ENCODE data around the gene CEBPE. TPM values are rescaled to one million over a fixed set of nuclear protein-coding genes. Genes with fewer than 3 reads are reported as not detected.

CEBPE gene
- total RNA-seq, 1 experiment from 2014 or later = not detected

DNA sequence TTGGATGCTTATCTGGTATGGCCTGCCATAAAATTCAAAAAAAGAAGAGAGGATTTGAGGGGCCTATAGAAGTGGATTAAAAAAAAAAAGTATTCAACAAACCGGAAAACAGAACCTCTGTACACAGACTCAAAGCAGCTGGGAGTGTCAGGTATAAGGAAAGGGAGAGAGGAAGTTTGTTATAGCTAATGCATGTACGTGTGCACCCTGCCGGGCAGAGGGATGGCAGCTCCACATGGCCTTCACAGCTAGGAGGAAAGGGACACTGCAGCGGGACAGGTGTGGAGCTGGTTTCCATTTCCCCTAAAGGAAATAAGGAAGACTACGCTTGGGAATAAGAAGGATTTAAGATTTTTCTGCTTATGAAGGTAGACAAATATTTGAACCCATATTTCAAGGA, 43.0 kb upstream of the CEBPE start:
- Mint-ChIP-seq H3K36me3 (ENCODE audit: insufficient read depth, unreplicated experiment) (peaks cover 4% of the 10 kb centered on the region), H3K27me3 (ENCODE audit: insufficient read depth, unreplicated experiment) (no peaks in the 10 kb centered on the region), H3K27ac (ENCODE audit: low read depth, unreplicated experiment) (no peak overlapping the region), H3K4me3 (ENCODE audit: unreplicated experiment) (no peak overlapping the region), H3K4me1 (ENCODE audit: insufficient read depth, unreplicated experiment) (peaks cover 19% of the 10 kb centered on the region), H3K9me3 (ENCODE audit: unreplicated experiment) (no peaks in the 10 kb centered on the region)
- no TSS peak for BruUV-seq (replicated peaks)
- DNase-seq (ENCODE audit: unreplicated experiment) = no peak
- intact Hi-C loops (cut with micrococcal nuclease) = no loop called here
- POLR2A ChIA-PET = interaction anchor here (0.6 to 4.8 kb wide), 9 partner anchors 10 to 124 kb away, joined by 4 to 57 read pairs (median 7); no protein-coding TSS in a partner anchor
- TF ChIP-seq, protein P1, sequence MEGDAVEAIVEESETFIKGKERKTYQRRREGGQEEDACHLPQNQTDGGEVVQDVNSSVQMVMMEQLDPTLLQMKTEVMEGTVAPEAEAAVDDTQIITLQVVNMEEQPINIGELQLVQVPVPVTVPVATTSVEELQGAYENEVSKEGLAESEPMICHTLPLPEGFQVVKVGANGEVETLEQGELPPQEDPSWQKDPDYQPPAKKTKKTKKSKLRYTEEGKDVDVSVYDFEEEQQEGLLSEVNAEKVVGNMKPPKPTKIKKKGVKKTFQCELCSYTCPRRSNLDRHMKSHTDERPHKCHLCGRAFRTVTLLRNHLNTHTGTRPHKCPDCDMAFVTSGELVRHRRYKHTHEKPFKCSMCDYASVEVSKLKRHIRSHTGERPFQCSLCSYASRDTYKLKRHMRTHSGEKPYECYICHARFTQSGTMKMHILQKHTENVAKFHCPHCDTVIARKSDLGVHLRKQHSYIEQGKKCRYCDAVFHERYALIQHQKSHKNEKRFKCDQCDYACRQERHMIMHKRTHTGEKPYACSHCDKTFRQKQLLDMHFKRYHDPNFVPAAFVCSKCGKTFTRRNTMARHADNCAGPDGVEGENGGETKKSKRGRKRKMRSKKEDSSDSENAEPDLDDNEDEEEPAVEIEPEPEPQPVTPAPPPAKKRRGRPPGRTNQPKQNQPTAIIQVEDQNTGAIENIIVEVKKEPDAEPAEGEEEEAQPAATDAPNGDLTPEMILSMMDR (IDR thresholded peaks at IDR 0.05; ENCODE audit: unreplicated experiment) = no peak
- CTCF ChIA-PET = interaction anchor here (0.6 to 2.0 kb wide), 7 partner anchors 10 to 41 kb away, joined by 3 to 8 read pairs (median 3); partner anchors contain the start of gene SLC7A8

DNA sequence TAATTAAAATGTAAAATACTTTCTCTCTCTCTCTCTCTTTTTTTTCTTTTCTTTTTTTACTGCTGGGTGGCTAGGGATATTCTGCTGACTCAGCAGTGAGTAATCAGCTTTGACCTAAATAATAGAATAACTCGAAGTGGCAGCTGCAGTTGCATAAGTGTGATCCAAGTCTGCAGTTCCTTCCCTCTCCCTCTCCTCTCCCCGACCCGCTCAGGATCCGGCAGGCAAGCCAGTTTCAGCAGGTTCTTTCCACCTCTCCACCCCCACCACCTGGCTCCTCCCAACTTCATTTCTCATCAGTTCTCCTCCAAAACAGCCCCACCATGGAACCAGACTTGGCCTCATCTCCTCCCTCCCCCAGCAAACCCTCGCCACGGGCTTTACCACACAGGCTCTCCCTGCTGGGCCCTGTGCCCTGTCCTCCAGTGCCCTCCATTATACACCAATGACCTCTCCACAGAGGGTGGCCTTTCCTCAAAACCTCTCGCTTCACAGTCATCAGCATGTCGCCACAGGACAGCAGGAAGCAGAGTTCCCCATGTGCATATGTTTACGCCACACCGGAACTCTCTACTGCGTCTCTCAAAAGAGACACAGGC, 42.0 kb upstream of the CEBPE start:
- Mint-ChIP-seq H3K27ac (ENCODE audit: low read depth, unreplicated experiment) (no peak overlapping the region), H3K36me3 (ENCODE audit: insufficient read depth, unreplicated experiment) (peaks cover 4% of the 10 kb centered on the region), H3K27me3 (ENCODE audit: insufficient read depth, unreplicated experiment) (no peaks in the 10 kb centered on the region), H3K4me1 (ENCODE audit: insufficient read depth, unreplicated experiment) (peaks cover 19% of the 10 kb centered on the region), H3K9me3 (ENCODE audit: unreplicated experiment) (no peaks in the 10 kb centered on the region), H3K4me3 (ENCODE audit: unreplicated experiment) (peak overlapping the region; percentile 37)
- DNase-seq (ENCODE audit: unreplicated experiment) = peak; percentile 82
- BruUV-seq (replicated peaks) = no TSS peak
- TF ChIP-seq, protein P1 (IDR thresholded peaks at IDR 0.05; ENCODE audit: unreplicated experiment) = no peak
- CTCF ChIA-PET = interaction anchor here (0.9 to 3.5 kb wide), 6 partner anchors 14 to 140 kb away, joined by 3 to 13 read pairs (median 4); no protein-coding TSS in a partner anchor
- intact Hi-C loops (cut with micrococcal nuclease) = no loop called here
- POLR2A ChIA-PET = interaction anchor here (0.6 to 4.8 kb wide), 12 partner anchors 10 to 160 kb away, joined by 3 to 57 read pairs (median 6); partner anchors contain the start of gene PABPN1

DNA sequence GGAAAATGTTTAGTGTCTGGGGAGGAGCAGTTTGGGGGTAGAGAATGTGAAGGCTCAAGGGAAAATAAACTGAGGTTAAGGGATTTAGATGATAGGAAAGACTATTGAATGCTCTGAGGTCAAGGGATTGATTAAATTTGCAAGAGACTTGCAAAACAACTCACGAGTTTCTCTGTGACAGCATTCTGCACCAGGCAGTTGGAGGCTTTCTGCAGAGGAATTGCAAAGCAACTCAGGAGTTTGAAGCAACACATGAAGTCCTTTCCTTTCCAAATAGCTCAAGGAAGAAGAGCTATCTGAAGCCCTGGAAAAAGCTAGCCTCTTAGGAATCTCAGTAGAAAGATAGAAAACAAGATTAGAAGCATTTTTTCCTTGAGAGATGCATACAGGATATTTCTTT, 40.5 kb upstream of the CEBPE start:
- Mint-ChIP-seq H3K36me3 (ENCODE audit: insufficient read depth, unreplicated experiment) (peaks cover 4% of the 10 kb centered on the region), H3K4me1 (ENCODE audit: insufficient read depth, unreplicated experiment) (peaks cover 30% of the 10 kb centered on the region), H3K27ac (ENCODE audit: low read depth, unreplicated experiment) (no peak overlapping the region), H3K27me3 (ENCODE audit: insufficient read depth, unreplicated experiment) (no peaks in the 10 kb centered on the region), H3K9me3 (ENCODE audit: unreplicated experiment) (no peaks in the 10 kb centered on the region), H3K4me3 (ENCODE audit: unreplicated experiment) (no peak overlapping the region)
- DNase-seq (ENCODE audit: unreplicated experiment) = no peak
- POLR2A ChIA-PET = interaction anchor here (0.7 to 3.2 kb wide), 8 partner anchors 13 to 142 kb away, joined by 3 to 16 read pairs (median 5); no protein-coding TSS in a partner anchor
- no TSS peak for BruUV-seq (replicated peaks)
- CTCF ChIA-PET = interaction anchor here (1.1 to 3.5 kb wide), 3 partner anchors 10 to 39 kb away, joined by 3 to 13 read pairs (median 6); no protein-coding TSS in a partner anchor
- TF ChIP-seq, protein P1 (IDR thresholded peaks at IDR 0.05; ENCODE audit: unreplicated experiment) = no peak
- intact Hi-C loops (cut with micrococcal nuclease) = no loop called here

DNA sequence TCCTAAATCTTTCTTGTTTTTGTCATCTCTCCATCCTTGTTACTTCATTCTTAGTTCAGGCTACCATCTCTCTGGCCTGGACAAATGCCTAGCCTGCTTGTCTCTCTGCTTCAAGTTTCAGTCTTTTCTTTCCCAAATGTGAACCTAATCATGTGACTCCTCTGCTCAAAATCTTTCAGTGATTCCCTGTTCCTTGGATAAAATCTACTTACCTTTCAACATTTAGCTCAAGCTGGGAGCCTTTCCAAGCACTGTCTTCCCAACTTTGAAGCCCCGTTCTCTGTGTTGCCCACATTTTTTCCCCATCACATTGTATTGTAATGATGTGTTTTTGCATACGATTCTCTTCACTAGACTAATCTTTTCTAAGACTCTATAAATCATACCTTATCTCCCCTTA, 39.7 kb upstream of the CEBPE start:
- DNase-seq (ENCODE audit: unreplicated experiment) = no peak
- ChIA-PET POLR2A (interaction anchor here (0.9 to 3.2 kb wide), 6 partner anchors 12 to 138 kb away, joined by 3 to 16 read pairs (median 5); no protein-coding TSS in a partner anchor), CTCF (interaction anchor here (0.5 to 3.5 kb wide), 6 partner anchors 15 to 1260 kb away, joined by 3 to 13 read pairs (median 4); no protein-coding TSS in a partner anchor)
- Mint-ChIP-seq H3K4me3 (ENCODE audit: unreplicated experiment) (no peak overlapping the region), H3K27ac (ENCODE audit: low read depth, unreplicated experiment) (no peak overlapping the region), H3K4me1 (ENCODE audit: insufficient read depth, unreplicated experiment) (peaks cover 38% of the 10 kb centered on the region), H3K36me3 (ENCODE audit: insufficient read depth, unreplicated experiment) (peaks cover 4% of the 10 kb centered on the region), H3K27me3 (ENCODE audit: insufficient read depth, unreplicated experiment) (no peaks in the 10 kb centered on the region), H3K9me3 (ENCODE audit: unreplicated experiment) (no peaks in the 10 kb centered on the region)
- intact Hi-C loops (cut with micrococcal nuclease) = no loop called here
- no TSS peak for BruUV-seq (replicated peaks)
- TF ChIP-seq, protein P1 (IDR thresholded peaks at IDR 0.05; ENCODE audit: unreplicated experiment) = no peak
